C4-2B (cell line): ENCODE data around the gene SNAPC4.

Experiments
- CTCF ChIP-seq: fragments of 450-650 bp; conservative IDR thresholded peaks from 2 replicates; pipeline ENCODE4 v1.5.1; 2017; ENCODE audit warnings: mild to moderate bottlenecking
- ZFX ChIP-seq: fragments of 450-650 bp; IDR thresholded peaks from 2 replicates; pipeline ENCODE4 v1.6.1; 2017

GRCh38 chr9:136354592-136355085, 45.3 kb downstream of the SNAPC4 start:
- no peak for TF ChIP-seq CTCF
- no peak for TF ChIP-seq ZFX
